DND-41 (cell line): ENCODE results near the gene HGS.

Source experiments
- ATAC-seq: fragments of 200-7000 bp; cut with Tn5 transposase; 3 replicates; pipeline ENCODE4 v1.9.1; 2021; ENCODE audit warnings: low read depth; ENCODE audit not compliant: insufficient read depth
- DNase-seq: peaks from one replicate; pipeline ENCODE4 v3.0.0-alpha.2; 2020
- H2AFZ ChIP-seq: 2 replicates; pipeline ENCODE4 v1.6.0; 2012; ENCODE audit warnings: low read depth, low read length
- H3K27ac ChIP-seq: 2 replicates; pipeline ENCODE4 v1.5.1; 2012; ENCODE audit warnings: low read length, inconsistent platforms
- H3K27me3 ChIP-seq: fragments of 200-600 bp; sonication (generic); 2 replicates; pipeline ENCODE4 v1.6.0; 2012; ENCODE audit warnings: low read length, mild to moderate bottlenecking, inconsistent platforms; ENCODE audit not compliant: insufficient read depth, poor library complexity
- H3K36me3 ChIP-seq: 2 replicates; pipeline ENCODE4 v1.5.1; 2012; ENCODE audit warnings: low read length, inconsistent platforms; ENCODE audit not compliant: insufficient read depth
- H3K4me1 ChIP-seq: 2 replicates; pipeline ENCODE4 v1.5.1; 2012; ENCODE audit warnings: mild to moderate bottlenecking, low read length; ENCODE audit not compliant: insufficient read depth
- H3K4me2 ChIP-seq: 2 replicates; pipeline ENCODE4 v1.6.0; 2012; ENCODE audit warnings: mild to moderate bottlenecking, moderate library complexity, low read length, inconsistent platforms; ENCODE audit not compliant: insufficient read depth
- H3K4me3 ChIP-seq, 2 experiments: fragments of 200-600 bp in 1 of 2; shearing (Covaris generic) in 1 of 2; 2 replicates each; pipeline ENCODE4 v1.5.1; 2012 to 2016; ENCODE audit warnings: inconsistent platforms in 2 of 2, low read length in 2 of 2, mild to moderate bottlenecking in 2 of 2, low read depth in 1 of 2, moderate library complexity in 1 of 2
- H3K79me2 ChIP-seq: 2 replicates; pipeline ENCODE4 v1.6.0; 2012; ENCODE audit warnings: low read length, inconsistent platforms; ENCODE audit not compliant: insufficient read depth
- H3K9ac ChIP-seq: 2 replicates; pipeline ENCODE4 v1.6.0; 2012; ENCODE audit warnings: low read depth, mild to moderate bottlenecking, inconsistent platforms, low read length, moderate library complexity
- H3K9me3 ChIP-seq: 2 replicates; pipeline ENCODE4 v1.5.1; 2012; ENCODE audit warnings: low read length, moderate library complexity, mild to moderate bottlenecking, inconsistent platforms; ENCODE audit not compliant: insufficient read depth, severe bottlenecking
- H4K20me1 ChIP-seq: 2 replicates; pipeline ENCODE4 v1.6.0; 2012; ENCODE audit warnings: low read length; ENCODE audit not compliant: insufficient read depth
- CTCF ChIP-seq: IDR thresholded peaks from 2 replicates; pipeline ENCODE4 v1.5.1; 2012; ENCODE audit warnings: borderline replicate concordance, low read length, moderate library complexity, mild to moderate bottlenecking; ENCODE audit not compliant: poor library complexity, severe bottlenecking; ENCODE audit errors: extremely low read depth
- EZH2 ChIP-seq: IDR thresholded peaks from 3 replicates; pipeline ENCODE4 v1.6.1; 2012; ENCODE audit warnings: borderline replicate concordance, low read depth, mild to moderate bottlenecking, moderate library complexity, low read length, inconsistent platforms; ENCODE audit not compliant: severe bottlenecking

The HGS gene

DNA sequence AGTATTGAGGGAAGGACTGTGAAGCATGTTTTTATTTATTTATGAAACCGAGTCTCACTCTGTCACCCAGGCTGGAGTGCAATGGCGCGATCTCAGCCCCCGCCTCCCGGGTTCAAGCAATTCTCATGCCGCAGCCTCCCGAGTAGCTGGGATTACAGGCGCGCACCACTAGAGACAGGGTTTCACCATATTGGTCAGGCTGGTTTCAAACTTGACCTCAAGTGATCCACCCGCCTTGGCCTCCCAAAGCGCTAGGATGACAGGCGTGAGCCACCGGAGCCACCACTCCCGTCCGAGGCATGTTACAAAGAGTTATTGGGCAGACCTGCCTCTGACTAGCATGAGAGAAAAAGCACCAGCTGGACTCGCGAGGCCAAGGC lies 22.4 kb downstream of the HGS start:
- H2AFZ ChIP-seq = no peak overlapping the region
- peaks cover 38% of the 10 kb centered on the region for H3K4me1 ChIP-seq
- no peak overlapping the region for H3K4me2 ChIP-seq
- peaks cover 48% of the 10 kb centered on the region for H3K79me2 ChIP-seq
- TF ChIP-seq EZH2 (no peak), CTCF (no peak)
- no peak for DNase-seq
- peaks cover 59% of the 10 kb centered on the region for H3K36me3 ChIP-seq
- H3K27me3 ChIP-seq = no peaks in the 10 kb centered on the region
- no peak overlapping the region for H3K9ac ChIP-seq
- H3K27ac ChIP-seq = no peak overlapping the region
- H3K4me3 ChIP-seq = no peak overlapping the region
- no peak for ATAC-seq
- H3K9me3 ChIP-seq = no peaks in the 10 kb centered on the region
- H4K20me1 ChIP-seq = peaks cover 51% of the 10 kb centered on the region

- Histone ChIP-seq H4K20me1 (peaks cover 44% of the 10 kb centered on the region), H3K79me2 (peaks cover 41% of the 10 kb centered on the region), H3K9ac (no peak overlapping the region), H3K4me2 (no peak overlapping the region), H3K4me3 (no peak overlapping the region), H3K27me3 (no peaks in the 10 kb centered on the region), H3K4me1 (peaks cover 37% of the 10 kb centered on the region), H3K27ac (no peak overlapping the region), H3K36me3 (peaks cover 51% of the 10 kb centered on the region), H2AFZ (no peak overlapping the region), H3K9me3 (no peaks in the 10 kb centered on the region)
- TF ChIP-seq CTCF = no peak
- no peak for TF ChIP-seq EZH2
- DNase-seq (no peak), ATAC-seq (no peak)
Observed at GRCh38 chr17:81706757-81707624, 23.2 kb downstream of the HGS start.

DNA sequence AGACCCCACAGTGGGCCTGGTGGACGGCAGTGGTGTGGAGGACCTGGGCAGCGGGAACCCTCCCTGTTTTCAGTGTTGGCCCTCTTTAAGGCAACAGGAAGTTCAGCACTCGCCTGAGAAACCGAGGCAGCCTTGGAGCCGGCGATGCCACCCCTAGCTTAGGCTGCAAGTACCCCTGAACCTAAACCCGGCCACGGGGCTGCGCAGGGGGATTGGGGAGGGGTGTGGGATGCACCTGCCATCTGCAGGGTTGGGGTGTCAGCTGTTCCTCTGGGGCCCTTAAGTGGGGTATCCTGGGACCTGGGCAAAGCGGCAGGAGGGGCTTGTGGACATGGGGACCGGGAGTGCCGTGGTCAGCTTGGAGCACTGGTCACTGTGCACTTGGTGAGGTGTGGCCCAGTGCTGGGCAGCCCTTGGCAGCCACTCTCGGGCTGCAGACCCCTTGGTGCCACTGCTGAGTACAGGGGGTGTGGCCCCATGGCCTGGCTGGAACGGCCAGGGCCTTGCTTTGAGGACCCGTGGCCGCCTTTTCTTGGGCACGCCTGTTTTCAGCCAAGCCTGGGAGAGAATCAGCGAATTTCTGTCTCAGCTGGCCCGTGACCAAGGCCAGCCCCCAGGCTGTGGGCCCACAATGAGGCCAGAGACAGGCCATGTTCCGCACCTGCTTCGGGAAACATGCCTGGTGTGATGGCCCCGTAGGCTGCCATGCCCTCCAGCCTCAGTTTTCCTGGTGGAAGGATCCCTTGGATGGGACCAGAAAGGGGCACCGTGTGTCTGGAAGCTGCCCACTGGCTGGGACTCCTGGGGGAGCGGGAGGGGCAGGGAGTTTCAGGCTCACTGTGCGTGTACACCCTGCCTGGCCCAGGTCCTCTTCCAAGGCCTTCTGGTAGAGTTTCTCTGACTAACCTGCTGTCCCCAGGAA lies 24.2 kb downstream of the HGS start:
- Histone ChIP-seq H3K9me3 (no peaks in the 10 kb centered on the region), H3K4me1 (peaks cover 38% of the 10 kb centered on the region), H3K36me3 (peaks cover 46% of the 10 kb centered on the region), H3K27ac (no peak overlapping the region), H4K20me1 (peaks cover 40% of the 10 kb centered on the region), H3K4me2 (no peak overlapping the region), H3K27me3 (no peaks in the 10 kb centered on the region), H3K79me2 (peaks cover 39% of the 10 kb centered on the region), H3K9ac (no peak overlapping the region), H3K4me3 (no peak overlapping the region), H2AFZ (no peak overlapping the region)
- ATAC-seq (no peak), DNase-seq (no peak)
- TF ChIP-seq EZH2 (no peak), CTCF (no peak)
